Activated CD4-positive, alpha-beta T cell treated with anti-CD3 and anti-CD28 coated beads, Interleukin-2, amount 10 ng/mL, durations not matched to agents 7 days and 5 days (primary cell): Measurements from ENCODE around the gene NUDCD3. TPM values are rescaled to one million over a fixed set of nuclear protein-coding genes. Genes with fewer than 3 reads are reported as not detected.

Experiments
- CTCF ChIA-PET: fragments of 350-600 bp; sonication (Branson Sonifier 250); formaldehyde crosslinking; loops from one replicate; lab custom pipeline; 2021; ENCODE audit warnings: antibody characterized with exemption; lab: Charles Lee
- POLR2A ChIA-PET: fragments of 350-600 bp; sonication (Branson Sonifier 250); formaldehyde crosslinking; loops from one replicate; lab custom pipeline; 2021; ENCODE audit warnings: antibody characterized with exemption; lab: Charles Lee
- DNase-seq: peaks from one replicate; pipeline ENCODE4 v3.0.0-alpha.2; 2020
- H3K27ac Mint-ChIP-seq: one replicate; pipeline ENCODE4 v1.8.0; 2021; ENCODE audit warnings: mild to moderate bottlenecking, moderate library complexity, mixed read lengths
- H3K27me3 Mint-ChIP-seq: one replicate; pipeline ENCODE4 v1.8.0; 2021; ENCODE audit warnings: mixed read lengths
- H3K36me3 Mint-ChIP-seq: one replicate; pipeline ENCODE4 v1.8.0; 2021; ENCODE audit warnings: low read depth, mixed read lengths
- H3K4me1 Mint-ChIP-seq: one replicate; pipeline ENCODE4 v1.8.0; 2021; ENCODE audit warnings: mixed read lengths
- H3K4me3 Mint-ChIP-seq: one replicate; pipeline ENCODE4 v1.8.0; 2021; ENCODE audit warnings: mild to moderate bottlenecking, moderate library complexity, mixed read lengths
- H3K9me3 Mint-ChIP-seq: one replicate; pipeline ENCODE4 v1.8.0; 2021; ENCODE audit warnings: mixed read lengths
- total RNA-seq, 2 experiments: library from RNA; stranded (reverse); gene quantifications; one replicate each; pipeline ENCODE4 v1.2.3, GENCODE V29; 2021

NUDCD3 gene
- total RNA-seq, 2 experiments from 2014 or later = 74.3 to 75.9 TPM

DNA sequence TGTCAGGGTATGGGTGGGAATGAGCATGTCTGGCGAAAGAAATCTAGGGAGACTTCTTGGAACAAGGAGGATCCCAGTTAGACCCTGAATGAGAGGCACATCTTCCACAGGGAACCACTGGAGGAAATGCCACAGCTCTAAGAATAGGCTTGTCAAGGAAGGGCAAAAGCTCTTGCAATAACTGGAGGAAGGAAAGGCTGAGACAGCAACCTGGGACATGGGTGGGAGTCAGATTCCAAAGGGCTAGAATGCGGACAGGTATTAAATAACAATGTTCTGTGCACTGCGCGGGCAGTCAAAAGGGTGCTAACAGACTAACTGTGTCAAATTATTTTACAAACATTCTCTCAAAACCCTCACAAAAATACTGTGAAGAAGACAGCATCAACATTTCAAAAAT lies 4.5 kb downstream of the NUDCD3 start:
- peaks cover 64% of the 10 kb centered on the region for H3K36me3 Mint-ChIP-seq

DNA sequence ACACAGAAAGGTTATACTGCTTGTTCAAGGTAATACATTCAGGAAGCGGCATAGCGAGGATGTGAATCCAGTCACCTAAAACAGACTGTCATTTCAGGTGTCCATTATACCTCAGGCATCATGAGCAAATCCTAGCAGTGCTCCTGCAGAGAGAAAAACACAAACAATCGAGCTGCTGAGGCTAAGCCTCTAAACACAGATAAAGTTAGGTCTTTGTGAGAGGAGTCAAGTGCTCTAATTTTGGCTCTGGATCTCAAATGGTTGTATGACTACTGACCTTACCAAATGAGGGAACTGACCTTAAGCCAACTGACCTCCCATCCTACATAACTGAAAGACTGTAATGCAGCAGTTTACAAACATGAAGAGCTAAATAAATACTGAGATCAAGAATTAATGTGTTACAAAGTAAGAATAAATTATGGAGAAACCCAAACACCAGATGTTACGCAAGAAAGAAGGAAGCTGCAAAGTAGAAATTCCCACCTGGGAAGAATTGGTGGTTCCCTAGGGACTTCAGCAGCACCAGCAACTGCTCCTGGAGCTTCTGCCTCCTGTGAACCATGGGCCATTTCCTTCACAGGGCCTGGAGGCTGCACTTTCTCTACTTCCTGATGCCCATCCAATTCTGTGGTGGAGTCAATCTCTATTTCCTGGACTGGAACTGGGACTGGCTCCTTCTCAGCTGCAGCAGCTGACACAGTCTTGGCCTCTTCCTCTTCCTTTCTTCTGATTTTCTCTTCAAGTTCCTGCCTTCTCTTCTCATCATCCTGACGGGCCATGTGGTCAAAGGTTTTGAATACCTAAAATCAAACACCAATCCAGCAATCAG lies 5.8 kb downstream of the NUDCD3 start:
- Mint-ChIP-seq H3K27me3 (no peaks in the 10 kb centered on the region), H3K4me1 (peaks cover 68% of the 10 kb centered on the region), H3K27ac (no peak overlapping the region), H3K36me3 (peaks cover 72% of the 10 kb centered on the region), H3K9me3 (peaks cover 17% of the 10 kb centered on the region), H3K4me3 (no peak overlapping the region)
- DNase-seq = no peak
- ChIA-PET CTCF (interaction anchor here (1.1 to 1.2 kb wide), 2 partner anchors 9 kb away, joined by 4 read pairs; no protein-coding TSS in a partner anchor), POLR2A (no interaction called here)

More for the DNA sequence above, 4.5 kb downstream of the NUDCD3 start:
- Mint-ChIP-seq H3K27me3 (no peaks in the 10 kb centered on the region), H3K4me1 (peaks cover 65% of the 10 kb centered on the region), H3K27ac (no peak overlapping the region), H3K9me3 (peaks cover 17% of the 10 kb centered on the region), H3K4me3 (no peak overlapping the region)
- DNase-seq = no peak
- POLR2A ChIA-PET = no interaction called here
- CTCF ChIA-PET = no interaction called here

DNA sequence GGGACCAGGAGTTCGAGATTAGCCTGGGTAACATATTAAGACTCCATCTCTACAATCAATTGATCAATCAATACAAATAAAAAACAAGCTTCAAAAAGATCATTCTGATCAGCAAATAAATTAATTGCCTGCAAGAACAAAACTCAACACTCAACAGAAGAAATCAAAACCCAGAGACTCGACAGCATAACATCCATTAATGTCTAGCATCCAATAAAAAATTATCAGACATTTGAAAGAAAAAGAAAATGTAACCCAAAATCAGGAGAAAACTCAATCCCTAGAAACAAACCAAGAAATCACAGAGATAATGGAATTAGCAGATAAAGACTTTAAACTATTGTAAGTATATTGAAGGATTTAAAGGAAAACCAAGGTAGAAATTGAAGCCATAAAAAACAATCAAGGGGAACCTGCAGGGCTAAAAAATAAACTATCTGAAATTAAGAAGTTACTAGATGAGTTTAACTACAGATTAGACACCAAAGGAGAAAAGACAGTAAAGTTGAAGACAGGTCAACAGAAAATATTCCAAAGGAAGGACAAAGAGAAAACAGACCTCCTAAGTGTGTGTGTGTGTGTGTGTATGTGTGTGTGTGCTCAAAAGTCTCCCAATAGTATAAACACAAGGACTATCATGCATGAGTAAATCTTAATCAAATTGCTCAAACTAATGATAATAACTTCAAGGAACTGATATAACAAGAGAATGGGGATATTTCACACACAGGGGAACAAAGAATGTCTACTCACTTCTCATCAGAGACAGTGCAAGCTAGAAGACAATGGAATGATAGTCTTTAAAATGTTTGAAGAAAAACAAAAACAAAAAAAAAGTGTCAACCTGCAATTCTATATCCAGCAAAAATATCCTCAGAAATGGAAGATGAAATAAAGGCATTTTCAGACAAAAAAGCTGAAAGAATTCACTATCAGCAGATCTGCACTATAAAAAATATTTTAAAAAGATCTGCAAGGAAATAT lies 7.7 kb downstream of the NUDCD3 start:
- POLR2A ChIA-PET = no interaction called here
- no peak overlapping the region for H3K4me3 Mint-ChIP-seq
- CTCF ChIA-PET = no interaction called here
- H3K4me1 Mint-ChIP-seq = peaks cover 57% of the 10 kb centered on the region
- H3K27ac Mint-ChIP-seq = no peak overlapping the region
- H3K36me3 Mint-ChIP-seq = peaks cover 76% of the 10 kb centered on the region
- peaks cover 21% of the 10 kb centered on the region for H3K9me3 Mint-ChIP-seq
- DNase-seq = no peak
- H3K27me3 Mint-ChIP-seq = no peaks in the 10 kb centered on the region

DNA sequence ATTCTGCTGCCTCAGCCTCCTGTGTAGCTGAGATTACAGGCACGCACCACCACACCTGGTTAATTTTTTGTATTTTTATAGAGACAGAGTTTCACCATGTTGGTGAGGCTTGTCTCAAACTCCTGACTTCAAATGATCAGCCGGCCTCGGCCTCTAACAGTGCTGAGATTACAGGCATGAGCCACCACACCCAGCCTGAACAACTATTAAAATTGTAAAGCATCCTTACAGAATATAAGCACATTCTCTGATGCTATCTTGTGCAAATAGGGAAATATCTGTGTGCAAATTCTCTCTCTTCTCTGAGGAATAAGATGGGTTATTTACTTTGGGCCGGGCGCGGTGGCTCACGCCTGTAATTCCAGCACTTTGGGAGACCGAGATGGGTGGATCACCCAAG lies 12.5 kb downstream of the NUDCD3 start:
- Mint-ChIP-seq H3K4me3 (no peak overlapping the region), H3K9me3 (peaks cover 12% of the 10 kb centered on the region), H3K4me1 (peaks cover 36% of the 10 kb centered on the region), H3K27ac (no peak overlapping the region), H3K27me3 (no peaks in the 10 kb centered on the region), H3K36me3 (peaks cover 71% of the 10 kb centered on the region)
- no peak for DNase-seq
- ChIA-PET CTCF (interaction anchor here (0.5 to 1.8 kb wide), 9 partner anchors 10 to 598 kb away, joined by 3 to 5 read pairs (median 3); partner anchors contain the start of gene NUDCD3), POLR2A (no interaction called here)

DNA sequence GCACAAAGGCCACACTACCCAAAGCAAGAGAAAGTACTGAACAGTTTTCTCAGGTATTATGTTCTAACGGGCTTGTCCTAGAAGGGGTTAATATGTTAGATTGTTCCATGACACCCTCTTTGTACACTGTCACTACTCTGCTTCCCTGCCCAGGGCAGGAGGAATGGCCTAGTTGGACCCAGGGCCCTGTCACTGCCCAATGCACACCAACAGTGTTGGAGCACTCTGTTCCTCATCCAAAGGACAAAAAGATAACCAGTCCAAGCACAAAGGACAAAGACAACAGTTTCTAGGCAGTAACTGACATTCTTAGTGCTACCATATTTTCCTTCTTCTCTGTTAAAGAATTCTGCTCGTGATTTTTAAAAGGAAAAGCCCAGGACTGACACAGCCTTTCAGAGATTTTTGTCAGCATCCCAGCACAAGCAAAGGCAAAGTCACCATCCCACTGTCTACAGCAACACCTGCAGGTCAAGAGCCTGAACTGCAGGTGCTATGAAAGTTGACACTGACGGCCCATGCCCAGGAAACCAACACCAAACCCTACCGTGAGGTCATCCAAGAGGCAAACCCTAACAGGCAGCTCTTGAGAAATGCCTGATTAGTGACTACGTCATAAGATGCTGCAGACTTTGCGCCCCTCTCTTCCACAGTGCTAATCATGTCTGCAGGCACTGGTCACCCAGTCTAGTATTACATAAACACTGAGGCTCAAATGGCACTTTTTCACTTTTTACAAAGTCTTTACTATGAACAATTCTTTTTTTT lies 13.2 kb downstream of the NUDCD3 start:
- Mint-ChIP-seq H3K36me3 (peaks cover 69% of the 10 kb centered on the region), H3K4me1 (peaks cover 31% of the 10 kb centered on the region), H3K9me3 (peaks cover 6% of the 10 kb centered on the region), H3K27me3 (no peaks in the 10 kb centered on the region), H3K27ac (no peak overlapping the region), H3K4me3 (no peak overlapping the region)
- ChIA-PET POLR2A (no interaction called here), CTCF (interaction anchor here (0.5 to 1.8 kb wide), 9 partner anchors 9 to 598 kb away, joined by 3 to 5 read pairs (median 3); partner anchors contain the start of gene NUDCD3)
- peak; percentile 69 for DNase-seq

DNA sequence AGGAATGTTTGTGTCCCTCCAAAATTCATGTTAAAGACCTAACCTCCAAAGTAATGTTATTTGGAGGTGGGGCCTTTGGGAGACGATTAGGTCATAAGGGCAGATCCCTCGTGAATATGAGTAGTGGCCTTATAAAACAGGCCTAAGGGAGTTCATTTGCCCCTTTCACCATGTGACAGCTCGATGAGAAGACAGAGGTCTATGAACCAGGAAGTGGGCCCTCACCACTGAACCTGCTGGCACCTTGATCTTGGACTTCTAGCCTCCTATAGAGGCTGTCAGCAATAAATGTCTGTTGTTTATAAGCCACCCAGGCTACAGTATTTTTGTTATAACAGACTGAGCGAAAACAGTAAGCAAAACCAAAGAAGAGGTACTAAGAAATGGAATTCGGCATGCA lies 14.1 kb downstream of the NUDCD3 start:
- no peak overlapping the region for H3K4me3 Mint-ChIP-seq

DNA sequence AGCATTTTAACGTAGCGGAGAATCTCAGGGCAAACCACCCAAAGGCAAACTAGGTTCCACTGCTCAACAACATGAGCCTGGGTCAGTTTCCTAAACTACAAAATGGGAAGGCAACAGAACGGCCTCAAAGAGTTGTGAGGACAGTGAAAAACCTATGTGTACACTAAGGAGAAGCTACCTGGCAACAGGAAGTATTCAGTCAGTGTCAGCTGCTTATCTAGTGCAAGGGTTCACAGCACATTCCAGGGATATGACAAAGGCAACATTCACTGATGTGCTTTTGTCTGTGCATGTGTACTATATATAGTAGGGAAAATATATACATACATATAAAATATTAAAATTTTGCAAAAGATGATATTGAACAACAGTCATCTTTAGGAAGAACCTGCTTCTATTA lies 17.2 kb downstream of the NUDCD3 start:
- Mint-ChIP-seq H3K9me3 (no peaks in the 10 kb centered on the region), H3K4me3 (no peak overlapping the region), H3K4me1 (peaks cover 35% of the 10 kb centered on the region), H3K27ac (no peak overlapping the region), H3K36me3 (peaks cover 60% of the 10 kb centered on the region), H3K27me3 (no peaks in the 10 kb centered on the region)
- POLR2A ChIA-PET = no interaction called here
- no peak for DNase-seq
- CTCF ChIA-PET = interaction anchor here (1.3 kb wide), 1 partner anchor 12 kb away, joined by 3 read pairs; no protein-coding TSS in a partner anchor

More for the DNA sequence above, 14.1 kb downstream of the NUDCD3 start:
- CTCF ChIA-PET = interaction anchor here (0.9 to 1.8 kb wide), 3 partner anchors 8 to 236 kb away, joined by 3 to 5 read pairs (median 4); no protein-coding TSS in a partner anchor
- DNase-seq = no peak
- no peaks in the 10 kb centered on the region for H3K27me3 Mint-ChIP-seq
- H3K9me3 Mint-ChIP-seq = peaks cover 3% of the 10 kb centered on the region
- POLR2A ChIA-PET = no interaction called here
- peak overlapping the region; percentile 14 for H3K27ac Mint-ChIP-seq
- peaks cover 67% of the 10 kb centered on the region for H3K36me3 Mint-ChIP-seq
- peaks cover 30% of the 10 kb centered on the region for H3K4me1 Mint-ChIP-seq

DNA sequence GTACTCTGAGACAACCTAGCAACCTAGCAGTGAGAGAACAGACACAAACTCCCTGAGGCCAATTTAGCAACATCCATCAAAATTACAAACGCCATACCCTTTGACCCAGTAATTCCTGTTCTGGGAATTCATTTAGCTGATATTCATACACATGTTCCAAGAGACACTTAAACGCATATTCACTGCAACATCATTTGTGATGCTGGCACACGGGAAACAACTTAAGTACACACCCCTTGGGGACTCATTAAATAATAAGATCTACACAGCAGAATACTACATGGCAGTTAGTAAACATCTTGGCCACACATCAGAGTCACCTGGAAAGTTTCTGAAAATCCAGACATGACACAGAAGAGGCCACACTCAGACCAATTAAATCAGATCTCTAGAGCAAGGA lies 17.6 kb downstream of the NUDCD3 start:
- Mint-ChIP-seq H3K4me1 (peaks cover 36% of the 10 kb centered on the region), H3K9me3 (no peaks in the 10 kb centered on the region), H3K27ac (no peak overlapping the region), H3K4me3 (no peak overlapping the region), H3K36me3 (peaks cover 59% of the 10 kb centered on the region), H3K27me3 (no peaks in the 10 kb centered on the region)
- DNase-seq = no peak
- CTCF ChIA-PET = interaction anchor here (1.3 kb wide), 1 partner anchor 12 kb away, joined by 3 read pairs; no protein-coding TSS in a partner anchor
- POLR2A ChIA-PET = no interaction called here

DNA sequence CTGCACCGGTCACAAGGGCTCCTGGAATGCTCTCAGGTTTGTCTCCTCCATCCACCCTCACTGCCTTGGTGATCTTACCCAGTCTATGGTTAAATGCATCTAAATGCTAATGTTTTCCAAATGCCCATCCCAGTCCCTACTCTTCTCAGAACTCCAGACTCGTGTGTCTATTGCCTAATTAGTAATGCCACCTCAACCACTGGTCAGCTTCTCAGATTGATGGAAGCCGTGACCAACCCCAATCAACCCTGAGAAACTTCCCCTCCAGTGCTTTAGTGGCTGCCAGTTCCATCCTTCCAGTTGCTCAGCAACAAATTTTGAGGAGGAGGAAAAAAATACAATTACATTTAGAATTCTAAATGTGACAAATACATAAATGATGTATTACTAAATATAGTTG lies 18.6 kb downstream of the NUDCD3 start:
- ChIA-PET CTCF (no interaction called here), POLR2A (no interaction called here)
- DNase-seq = no peak
- H3K27ac Mint-ChIP-seq = no peak overlapping the region
- H3K4me1 Mint-ChIP-seq = peaks cover 33% of the 10 kb centered on the region
- no peaks in the 10 kb centered on the region for H3K27me3 Mint-ChIP-seq
- no peaks in the 10 kb centered on the region for H3K9me3 Mint-ChIP-seq
- H3K36me3 Mint-ChIP-seq = peaks cover 63% of the 10 kb centered on the region
- no peak overlapping the region for H3K4me3 Mint-ChIP-seq

DNA sequence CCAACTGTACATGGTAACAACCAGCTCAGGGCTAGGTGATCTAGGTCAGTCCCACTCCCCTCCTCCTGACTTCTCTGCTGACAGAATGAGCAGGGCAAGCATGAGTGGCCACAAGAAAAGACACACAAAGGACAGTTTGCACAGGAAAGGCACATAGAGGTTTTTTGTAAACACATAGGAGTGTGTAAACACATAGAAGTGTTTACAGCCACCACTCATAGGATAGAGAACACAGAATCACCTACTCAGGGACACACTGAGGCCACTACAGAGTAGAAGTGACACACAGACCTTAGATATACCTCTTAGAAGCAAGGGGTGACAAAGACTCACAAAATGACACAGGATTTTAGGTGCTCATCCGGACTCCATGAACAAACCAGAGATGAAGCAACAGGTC lies 19.0 kb downstream of the NUDCD3 start:
- CTCF ChIA-PET = no interaction called here

DNA sequence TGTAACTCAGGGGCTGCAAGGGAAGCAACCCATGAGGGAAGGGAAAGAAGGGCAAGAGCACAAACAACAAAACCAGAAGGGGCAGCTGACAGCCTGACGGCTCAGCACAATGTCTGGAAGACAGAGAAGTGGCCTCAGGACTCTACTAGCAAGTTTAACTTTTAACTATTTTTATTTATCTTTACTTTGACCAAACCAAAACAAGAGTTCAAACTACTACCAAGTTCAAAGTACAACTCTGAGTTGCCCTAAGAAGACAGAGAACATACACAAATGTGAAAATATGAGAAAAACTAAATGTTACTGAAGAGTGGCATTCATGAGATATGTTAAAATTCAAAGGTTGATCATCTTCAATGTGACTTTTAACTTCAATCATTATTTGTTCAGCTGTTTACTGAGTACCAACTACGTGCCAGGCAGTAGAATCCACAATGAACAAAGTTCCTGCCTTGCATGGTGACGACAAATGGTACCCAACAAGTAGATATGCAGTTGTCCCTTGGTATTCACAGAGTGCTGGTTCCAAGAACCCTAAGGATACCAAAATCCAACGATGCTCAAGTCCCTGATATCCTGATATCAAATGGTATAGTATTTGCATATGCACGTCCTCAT lies 19.7 kb downstream of the NUDCD3 start:
- no peak overlapping the region for H3K27ac Mint-ChIP-seq
- CTCF ChIA-PET = interaction anchor here (1.1 kb wide), 1 partner anchor 19 kb away, joined by 3 read pairs; no protein-coding TSS in a partner anchor
- peaks cover 59% of the 10 kb centered on the region for H3K36me3 Mint-ChIP-seq
- no peaks in the 10 kb centered on the region for H3K9me3 Mint-ChIP-seq
- POLR2A ChIA-PET = no interaction called here
- H3K4me1 Mint-ChIP-seq = peaks cover 39% of the 10 kb centered on the region
- DNase-seq = no peak
- H3K27me3 Mint-ChIP-seq = no peaks in the 10 kb centered on the region
- H3K4me3 Mint-ChIP-seq = no peak overlapping the region

More for the DNA sequence above, 19.0 kb downstream of the NUDCD3 start:
- Mint-ChIP-seq H3K27ac (no peak overlapping the region), H3K9me3 (no peaks in the 10 kb centered on the region), H3K27me3 (no peaks in the 10 kb centered on the region), H3K4me1 (peaks cover 33% of the 10 kb centered on the region), H3K36me3 (peaks cover 59% of the 10 kb centered on the region), H3K4me3 (no peak overlapping the region)
- no peak for DNase-seq
- POLR2A ChIA-PET = no interaction called here
